TTC549 (cell line): ENCODE measurements around the gene NOX3.
"Not testable (repeated sequence)": the region's sequence is repeated elsewhere in the genome, so short reads cannot be mapped to it uniquely, and the experiment has no call there.

Experiments
- FAIRE-seq: peaks from 2 replicates; lab custom pipeline; 2012; peaks lifted over from hg19 to GRCh38; lab: Jason Lieb, UNC

The NOX3 gene

GRCh38 chr6:155466539-155466938 is 10.9 kb upstream of the NOX3 start:
- no peak for FAIRE-seq

- FAIRE-seq: no peak
Measured at GRCh38 chr6:155461556-155461955, 5.9 kb upstream of the NOX3 start.

- FAIRE-seq: no peak
Measured at GRCh38 chr6:155454471-155454870, 1.2 kb downstream of the NOX3 start.

- no peak for FAIRE-seq
Measured at GRCh38 chr6:155454008-155454407, 1.6 kb downstream of the NOX3 start.

GRCh38 chr6:155452576-155452975 is 3.1 kb downstream of the NOX3 start:
- FAIRE-seq: no peak

- FAIRE-seq: not testable (repeated sequence)
Measured at GRCh38 chr6:155451530-155451929, 4.1 kb downstream of the NOX3 start.

- no peak for FAIRE-seq
Measured at GRCh38 chr6:155450240-155450581, 5.4 kb downstream of the NOX3 start.

GRCh38 chr6:155449450-155450239 is 6.0 kb downstream of the NOX3 start:
- FAIRE-seq: no peak

- no peak for FAIRE-seq
Measured at GRCh38 chr6:155448668-155449449, 6.8 kb downstream of the NOX3 start.

GRCh38 chr6:155447949-155448348 is 7.7 kb downstream of the NOX3 start:
- no peak for FAIRE-seq

GRCh38 chr6:155444952-155445903 is 10.4 kb downstream of the NOX3 start:
- no peak for FAIRE-seq

GRCh38 chr6:155444120-155444917 is 11.3 kb downstream of the NOX3 start:
- no peak for FAIRE-seq

GRCh38 chr6:155443168-155443567 is 12.5 kb downstream of the NOX3 start:
- no peak for FAIRE-seq

GRCh38 chr6:155442562-155442961 is 13.1 kb downstream of the NOX3 start:
- FAIRE-seq: no peak

GRCh38 chr6:155441112-155441465 is 14.6 kb downstream of the NOX3 start:
- FAIRE-seq: no peak

- no peak for FAIRE-seq
Measured at GRCh38 chr6:155440398-155441111, 15.1 kb downstream of the NOX3 start.

GRCh38 chr6:155439376-155439775 is 16.3 kb downstream of the NOX3 start:
- FAIRE-seq: no peak

GRCh38 chr6:155436981-155437749 is 18.5 kb downstream of the NOX3 start:
- FAIRE-seq: no peak

- FAIRE-seq: no peak
Measured at GRCh38 chr6:155434829-155435423, 20.7 kb downstream of the NOX3 start.

- no peak for FAIRE-seq
Measured at GRCh38 chr6:155434096-155434495, 21.5 kb downstream of the NOX3 start.
